Sigmoid colon (tissue), 7 donors: ENCODE data around the gene AADAT. TPM values are rescaled to one million over a fixed set of nuclear protein-coding genes. Genes with fewer than 3 reads are reported as not detected.
"Not testable (repeated sequence)": the region's sequence is repeated elsewhere in the genome, so short reads cannot be mapped to it uniquely, and the experiment has no call there.

ENCODE experiments used
- DNase-seq: peaks from one replicate; pipeline ENCODE4 v3.0.0-alpha.2; 2019
- H3K27ac ChIP-seq, 4 donors: fragments of 200-600 bp; sonication (generic); one replicate each; pipeline ENCODE4 v1.5.1; 2016 to 2019; ENCODE audit warnings: mild to moderate bottlenecking in 1 of 4
- H3K27me3 ChIP-seq, 3 donors: fragments of 200-600 bp; sonication (generic); one replicate each; pipeline ENCODE4 v1.5.1; 2019; ENCODE audit warnings: mild to moderate bottlenecking in 1 of 3
- H3K36me3 ChIP-seq, 4 donors: fragments of 200-600 bp; sonication (generic); one replicate each; pipeline ENCODE4 v1.5.1; 2016 to 2019
- H3K4me1 ChIP-seq, 4 donors: fragments of 200-600 bp; sonication (generic); one replicate each; pipeline ENCODE4 v1.5.1; 2017 to 2019
- H3K4me3 ChIP-seq, 4 donors: fragments of 200-600 bp; sonication (generic); one replicate each; pipeline ENCODE4 v1.5.1; 2017 to 2019; ENCODE audit warnings: mild to moderate bottlenecking in 2 of 4, moderate library complexity in 1 of 4
- H3K9me3 ChIP-seq, 4 donors: fragments of 200-600 bp in 3 of 4; sonication (generic) in 3 of 4; one replicate each; pipeline versions ENCODE4 v1.5.1 to v1.6.1; 2013 to 2019
- CTCF ChIP-seq, 4 experiments: fragments of 450-650 bp in 3 of 4; fragments of 200-600 bp in 1 of 4; IDR thresholded peaks; one replicate each; pipeline ENCODE4 v1.5.1; 2016 to 2019; ENCODE audit warnings: antibody characterized with exemption in 4 of 4, mild to moderate bottlenecking in 3 of 4, moderate library complexity in 2 of 4
- EP300 ChIP-seq, 4 donors: sonication (generic); formaldehyde crosslinking; IDR thresholded peaks; one replicate each; pipeline ENCODE4 v1.6.1; 2017; ENCODE audit warnings: antibody characterized with exemption in 4 of 4
- POLR2A ChIP-seq, 2 donors: fragments of 450-650 bp; IDR thresholded peaks; one replicate each; pipeline ENCODE4 v1.6.1; 2016; ENCODE audit warnings: antibody characterized with exemption in 2 of 2, mild to moderate bottlenecking in 2 of 2, moderate library complexity in 2 of 2
- POLR2AphosphoS5 ChIP-seq, 4 donors: sonication (generic); formaldehyde crosslinking; IDR thresholded peaks; one replicate each; pipeline ENCODE4 v1.6.1; 2017; ENCODE audit warnings: antibody characterized with exemption in 4 of 4
- WGBS, 2 donors: extraction: QIAGEN DNeasy Blood & Tissue Kit; methylation state at CpG; one replicate each; pipeline ENCODE4 v1.1.7; 2013; 5-methylcytosine and 5-hydroxymethylcytosine counted together
- intact Hi-C: fragments of 100-400 bp; cut with DNase I; formaldehyde crosslinking; loops from one replicate; pipeline ENCODE4 v1.15.1; 2023
- polyA plus RNA-seq, 3 donors: library from polyadenylated mRNA; stranded (reverse); fragments of 200-250 nt; gene quantifications; one replicate each; pipeline ENCODE4 v1.2.3, GENCODE V29; 2013
- total RNA-seq, 4 donors: library from RNA; depleted of rRNA; stranded (reverse); fragments of >200 nt; gene quantifications; one replicate each; pipeline ENCODE4 v1.1.0, GENCODE V29; 2016
- donor health status: healthy with polysubstance abuse.
- donor health status: Bipolar disorder and iron deficiency.
- donor health status: healthy.

Gene AADAT
- total and polyA plus RNA-seq, 7 donors: 0.92 to 12.7 (median 4.3) TPM

- intact Hi-C loops: no loop called here
- WGBS, 2 donors: 83 to 91% methylated on average over 5 of the region's 5 CpGs
- Histone ChIP-seq H3K27me3 (no peaks in the 10 kb centered on the region), H3K27ac (no peak overlapping the region), H3K4me1 (no peaks in the 10 kb centered on the region), H3K4me3 (no peak overlapping the region), H3K9me3 (no peaks in the 10 kb centered on the region), H3K36me3 (no peaks in the 10 kb centered on the region)
- TF ChIP-seq EP300 (IDR thresholded peaks at IDR 0.05) (no peak), CTCF (IDR thresholded peaks at IDR 0.05) (no peak), POLR2A (IDR thresholded peaks at IDR 0.05) (no peak)
- DNase-seq: no peak
Observed at GRCh38 chr4:170052919-170053318, 36.8 kb downstream of the AADAT start.

GRCh38 chr4:170051402-170051801 lies 38.4 kb downstream of the AADAT start:
- Histone ChIP-seq H3K27ac (no peak overlapping the region), H3K27me3 (no peaks in the 10 kb centered on the region), H3K4me1 (no peaks in the 10 kb centered on the region), H3K4me3 (no peak overlapping the region), H3K36me3 (no peaks in the 10 kb centered on the region), H3K9me3 (no peaks in the 10 kb centered on the region)
- intact Hi-C loops: no loop called here
- TF ChIP-seq POLR2A (IDR thresholded peaks at IDR 0.05): no peak
- no peak for DNase-seq
- 82 to 84% methylated on average over 2 of the region's 2 CpGs for WGBS, 2 donors

- 84 to 86% methylated on average over 6 of the region's 6 CpGs for WGBS, 2 donors
- no peaks in the 10 kb centered on the region for H3K27me3 ChIP-seq
- TF ChIP-seq POLR2AphosphoS5 (IDR thresholded peaks at IDR 0.05): no peak
- no peak for TF ChIP-seq POLR2A (IDR thresholded peaks at IDR 0.05)
- TF ChIP-seq EP300 (IDR thresholded peaks at IDR 0.05): no peak
- TF ChIP-seq CTCF (IDR thresholded peaks at IDR 0.05): no peak
- intact Hi-C loops: loop anchor here (2.0 to 5.0 kb wide), 2 partner anchors 239 to 437 kb away; partner anchors contain the start of gene NEK1
- no peaks in the 10 kb centered on the region for H3K36me3 ChIP-seq
- H3K27ac ChIP-seq: no peak overlapping the region
- no peaks in the 10 kb centered on the region for H3K9me3 ChIP-seq
- no peak overlapping the region for H3K4me3 ChIP-seq
- H3K4me1 ChIP-seq: no peaks in the 10 kb centered on the region
- DNase-seq: no peak
Observed at GRCh38 chr4:170049766-170050165, 40.0 kb downstream of the AADAT start.

GRCh38 chr4:170047771-170048354 lies 41.9 kb downstream of the AADAT start:
- Histone ChIP-seq H3K27me3 (no peaks in the 10 kb centered on the region), H3K4me1 (no peaks in the 10 kb centered on the region), H3K4me3 (no peak overlapping the region), H3K27ac (no peak overlapping the region), H3K9me3 (no peaks in the 10 kb centered on the region), H3K36me3 (no peaks in the 10 kb centered on the region)
- TF ChIP-seq CTCF (IDR thresholded peaks at IDR 0.05) (peak; percentile 42 to 71 (median 65)), EP300 (IDR thresholded peaks at IDR 0.05) (no peak), POLR2AphosphoS5 (IDR thresholded peaks at IDR 0.05) (no peak), POLR2A (IDR thresholded peaks at IDR 0.05) (no peak)
- intact Hi-C loops: loop anchor here (2.0 to 5.0 kb wide), 2 partner anchors 237 to 436 kb away; partner anchors contain the start of gene NEK1
- 14 to 21% methylated on average over 4 of the region's 4 CpGs for WGBS, 2 donors
- no peak for DNase-seq

- not testable (repeated sequence) for H3K4me1 ChIP-seq, H3K4me3 ChIP-seq, H3K36me3 ChIP-seq, H3K27ac ChIP-seq, DNase-seq, H3K9me3 ChIP-seq, H3K27me3 ChIP-seq
- WGBS, 2 donors: 97% methylated on average over 20 to 22 of the region's 24 CpGs
- intact Hi-C loops: loop anchor here (5.0 kb wide), 1 partner anchor 434 kb away; the partner anchor contains the start of gene NEK1
Observed at GRCh38 chr4:170046156-170046555, 43.6 kb downstream of the AADAT start.
